ENCODE measurements around the gene CDC42BPG.

CDC42BPG gene, protein sequence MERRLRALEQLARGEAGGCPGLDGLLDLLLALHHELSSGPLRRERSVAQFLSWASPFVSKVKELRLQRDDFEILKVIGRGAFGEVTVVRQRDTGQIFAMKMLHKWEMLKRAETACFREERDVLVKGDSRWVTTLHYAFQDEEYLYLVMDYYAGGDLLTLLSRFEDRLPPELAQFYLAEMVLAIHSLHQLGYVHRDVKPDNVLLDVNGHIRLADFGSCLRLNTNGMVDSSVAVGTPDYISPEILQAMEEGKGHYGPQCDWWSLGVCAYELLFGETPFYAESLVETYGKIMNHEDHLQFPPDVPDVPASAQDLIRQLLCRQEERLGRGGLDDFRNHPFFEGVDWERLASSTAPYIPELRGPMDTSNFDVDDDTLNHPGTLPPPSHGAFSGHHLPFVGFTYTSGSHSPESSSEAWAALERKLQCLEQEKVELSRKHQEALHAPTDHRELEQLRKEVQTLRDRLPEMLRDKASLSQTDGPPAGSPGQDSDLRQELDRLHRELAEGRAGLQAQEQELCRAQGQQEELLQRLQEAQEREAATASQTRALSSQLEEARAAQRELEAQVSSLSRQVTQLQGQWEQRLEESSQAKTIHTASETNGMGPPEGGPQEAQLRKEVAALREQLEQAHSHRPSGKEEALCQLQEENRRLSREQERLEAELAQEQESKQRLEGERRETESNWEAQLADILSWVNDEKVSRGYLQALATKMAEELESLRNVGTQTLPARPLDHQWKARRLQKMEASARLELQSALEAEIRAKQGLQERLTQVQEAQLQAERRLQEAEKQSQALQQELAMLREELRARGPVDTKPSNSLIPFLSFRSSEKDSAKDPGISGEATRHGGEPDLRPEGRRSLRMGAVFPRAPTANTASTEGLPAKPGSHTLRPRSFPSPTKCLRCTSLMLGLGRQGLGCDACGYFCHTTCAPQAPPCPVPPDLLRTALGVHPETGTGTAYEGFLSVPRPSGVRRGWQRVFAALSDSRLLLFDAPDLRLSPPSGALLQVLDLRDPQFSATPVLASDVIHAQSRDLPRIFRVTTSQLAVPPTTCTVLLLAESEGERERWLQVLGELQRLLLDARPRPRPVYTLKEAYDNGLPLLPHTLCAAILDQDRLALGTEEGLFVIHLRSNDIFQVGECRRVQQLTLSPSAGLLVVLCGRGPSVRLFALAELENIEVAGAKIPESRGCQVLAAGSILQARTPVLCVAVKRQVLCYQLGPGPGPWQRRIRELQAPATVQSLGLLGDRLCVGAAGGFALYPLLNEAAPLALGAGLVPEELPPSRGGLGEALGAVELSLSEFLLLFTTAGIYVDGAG (N-terminal part only)

DNA sequence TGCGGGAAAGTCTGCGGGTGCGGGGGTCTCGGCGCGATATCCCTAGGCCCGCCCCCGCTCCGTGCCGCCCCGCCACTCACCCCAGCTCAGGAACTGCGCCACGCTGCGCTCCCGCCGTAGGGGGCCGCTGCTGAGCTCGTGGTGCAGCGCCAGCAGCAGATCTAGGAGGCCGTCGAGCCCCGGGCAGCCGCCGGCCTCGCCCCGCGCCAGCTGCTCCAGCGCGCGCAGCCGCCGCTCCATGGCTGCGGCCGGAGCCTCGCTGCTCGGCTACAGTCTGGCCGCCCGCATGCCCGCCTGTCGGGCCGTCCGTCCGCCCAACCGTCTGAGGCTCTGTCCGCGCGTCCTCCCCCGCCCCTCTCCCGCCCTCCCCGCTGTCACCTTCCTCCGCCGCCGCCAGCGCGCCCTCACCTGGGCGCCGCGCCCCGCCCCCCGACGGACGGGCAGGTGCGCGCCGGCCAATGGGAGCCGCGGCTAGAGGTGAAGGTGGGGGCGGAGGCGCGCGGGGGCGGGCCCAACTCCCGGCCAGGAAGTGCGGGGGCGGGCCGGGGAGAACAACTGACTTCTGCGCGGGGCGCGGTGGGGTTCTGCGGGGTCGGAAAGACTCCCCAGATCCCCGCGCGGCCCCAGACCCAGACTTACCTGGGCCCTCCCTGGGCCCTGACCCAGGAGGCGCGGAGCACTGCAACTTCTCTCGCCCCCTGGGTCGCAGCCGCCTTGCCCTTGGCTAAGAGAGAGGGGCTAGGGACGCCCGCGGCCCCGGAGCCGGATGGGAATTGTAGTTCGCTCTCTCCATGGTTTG, at the start of gene CDC42BPG:
CDC42BPG (minus strand) TSS at position 324 of the 799 bp plus-strand sequence; CDS start at position 240, 84 bp downstream.
- no peak for FAIRE-seq

DNA sequence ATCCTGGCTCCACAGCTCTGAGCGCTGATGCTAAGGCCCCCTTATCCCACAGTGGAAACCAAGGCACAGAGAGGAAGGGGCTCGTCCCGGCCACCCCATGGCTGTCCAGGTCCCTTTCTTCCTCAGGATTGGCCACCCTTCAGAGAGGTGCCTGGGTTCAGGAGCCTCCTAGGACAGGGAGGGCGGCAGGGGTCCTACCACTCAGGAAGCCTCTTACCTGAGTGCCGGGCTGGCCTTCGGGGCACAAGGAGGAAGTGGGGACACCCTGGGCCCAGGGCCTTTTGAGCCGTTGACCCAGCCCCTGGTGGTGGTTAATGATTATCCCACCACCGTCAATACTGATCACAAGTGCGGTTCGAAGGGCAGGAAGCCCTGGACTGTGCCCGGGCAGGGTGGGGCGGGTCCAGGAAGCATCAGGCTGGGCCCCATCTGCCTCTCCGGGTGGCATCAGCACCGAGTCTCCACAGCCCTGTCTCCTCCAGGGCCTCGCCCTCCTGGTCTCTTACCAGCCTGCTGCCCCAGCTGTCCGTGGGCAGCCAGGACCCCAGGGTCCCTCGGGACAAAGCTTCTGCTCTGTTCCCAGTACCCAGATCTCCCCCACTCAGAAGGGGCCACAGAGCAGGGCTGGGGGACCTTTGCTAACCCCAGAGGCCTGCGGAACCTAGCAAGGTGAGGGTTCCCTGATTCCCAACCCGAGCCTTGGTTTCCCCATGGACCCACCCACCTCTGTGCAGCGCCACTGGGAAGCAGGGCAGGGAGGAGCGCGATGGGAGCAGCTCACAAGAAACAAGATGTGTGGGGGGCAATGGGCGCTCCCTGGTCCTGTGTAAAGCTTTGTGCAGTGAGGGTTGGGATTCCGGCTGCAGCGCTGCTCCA, 49.0 kb upstream of the CDC42BPG start:
- FAIRE-seq, result no peak

DNA sequence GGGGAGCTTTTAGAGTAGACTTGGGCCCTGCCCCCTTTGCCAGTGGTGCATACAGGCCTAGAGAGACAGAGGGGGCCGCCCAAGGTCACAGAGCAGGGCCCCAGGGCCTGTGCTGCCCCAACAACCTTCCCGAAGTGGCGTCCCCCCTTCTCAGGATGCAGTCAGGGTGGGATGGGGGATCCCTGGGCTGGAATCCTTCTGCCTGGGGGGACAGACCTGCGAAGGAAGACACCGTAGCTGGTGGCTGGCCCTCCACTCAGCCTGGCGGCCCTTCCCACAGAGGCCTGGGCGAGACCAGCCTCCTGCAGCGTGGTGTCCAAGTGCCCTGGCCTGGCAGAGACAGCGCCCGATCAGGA, 48.4 kb upstream of the CDC42BPG start:
- FAIRE-seq, result no peak

DNA sequence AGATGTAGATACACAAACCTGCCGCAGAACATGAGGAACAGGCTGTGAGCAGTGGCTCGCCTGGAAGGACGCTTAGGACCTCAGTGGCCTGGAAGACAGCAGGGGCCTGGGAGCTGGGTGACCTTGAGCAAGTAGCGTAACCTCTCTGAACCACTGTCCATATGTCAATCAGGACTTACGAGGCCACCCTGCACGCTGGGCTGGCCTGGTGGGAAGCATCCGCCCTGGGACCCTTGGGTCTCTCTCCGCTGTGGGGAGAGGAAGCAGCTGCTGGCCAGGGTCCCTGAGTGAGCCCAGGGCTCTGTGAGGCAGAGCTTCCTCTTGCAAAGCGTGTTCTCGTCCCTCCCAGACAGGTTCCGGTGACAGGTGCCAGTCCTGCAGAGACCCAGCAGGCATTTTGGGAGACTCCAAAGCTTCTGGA, 48.0 kb upstream of the CDC42BPG start:
- FAIRE-seq, result no peak

DNA sequence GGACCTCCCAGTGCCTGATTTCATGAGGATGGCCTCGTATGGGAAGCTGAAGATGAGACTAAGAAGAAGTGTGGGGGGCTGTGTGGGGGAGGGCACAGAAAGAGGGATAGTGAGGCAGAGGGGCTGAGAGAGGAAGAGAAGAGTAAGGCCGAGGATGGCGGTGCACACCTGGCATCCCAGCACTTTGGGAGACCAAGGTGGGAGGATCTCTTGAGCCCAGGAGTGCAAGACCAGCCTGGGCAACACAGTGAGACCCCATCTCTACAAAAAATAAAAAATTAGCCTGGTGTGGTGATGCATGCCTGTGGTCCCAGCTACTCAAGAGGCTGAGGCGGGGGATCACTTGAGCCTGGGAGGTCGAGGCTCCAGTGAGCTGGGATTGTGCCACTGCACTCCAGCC, 47.4 kb upstream of the CDC42BPG start:
- FAIRE-seq, result no peak

DNA sequence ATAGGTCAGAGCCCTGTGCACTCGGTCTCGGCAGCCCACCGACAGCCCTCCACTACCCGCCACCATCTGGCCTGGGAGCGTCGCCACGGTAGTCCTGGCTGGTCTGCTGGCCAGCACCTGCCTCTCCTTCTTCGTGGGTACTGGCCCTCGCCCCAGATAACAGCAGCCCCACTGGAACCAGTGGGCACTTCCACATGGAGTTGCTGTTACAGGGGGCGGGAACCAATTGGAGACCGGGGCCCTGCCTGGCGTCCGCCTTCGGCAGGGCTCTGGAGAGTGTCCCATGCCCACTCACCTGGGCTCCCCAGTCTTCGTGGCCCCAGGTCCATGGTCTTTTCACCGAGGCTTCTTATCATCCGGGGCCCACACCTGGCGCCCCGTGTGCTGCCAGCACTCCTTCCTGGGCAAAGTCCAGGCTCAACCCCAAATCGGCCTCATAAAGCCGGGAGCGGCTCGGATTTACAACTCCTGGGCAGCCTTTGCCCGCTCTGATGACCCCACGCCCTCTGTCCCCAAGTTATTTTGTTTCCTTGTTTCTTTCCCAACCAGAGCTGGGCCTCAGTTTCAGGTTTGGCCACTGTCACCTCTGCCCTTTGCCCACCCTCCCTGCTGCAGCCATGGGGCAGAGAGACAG, 46.9 kb upstream of the CDC42BPG start:
- no peak for FAIRE-seq

DNA sequence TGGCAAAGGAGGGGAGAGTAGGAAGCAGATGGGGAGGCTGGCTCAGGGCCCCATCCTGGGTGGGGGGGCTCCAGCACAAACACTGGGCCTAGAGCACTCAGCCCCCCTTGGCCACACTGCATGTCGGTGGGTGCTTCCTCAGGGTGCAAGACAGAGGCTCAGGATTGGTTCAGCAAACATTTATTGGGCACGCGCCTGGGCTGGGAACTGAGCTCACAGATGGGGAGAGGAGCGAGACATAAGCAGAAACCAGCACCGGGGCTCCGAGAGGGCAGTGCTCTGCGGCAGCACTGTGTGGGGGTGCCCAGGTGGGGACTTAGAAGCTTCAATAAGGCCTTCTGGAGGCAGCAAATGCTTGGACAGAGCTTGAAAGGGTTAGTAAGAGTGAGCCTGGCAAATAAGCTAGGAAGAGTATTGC, 46.1 kb upstream of the CDC42BPG start:
- no peak for FAIRE-seq

DNA sequence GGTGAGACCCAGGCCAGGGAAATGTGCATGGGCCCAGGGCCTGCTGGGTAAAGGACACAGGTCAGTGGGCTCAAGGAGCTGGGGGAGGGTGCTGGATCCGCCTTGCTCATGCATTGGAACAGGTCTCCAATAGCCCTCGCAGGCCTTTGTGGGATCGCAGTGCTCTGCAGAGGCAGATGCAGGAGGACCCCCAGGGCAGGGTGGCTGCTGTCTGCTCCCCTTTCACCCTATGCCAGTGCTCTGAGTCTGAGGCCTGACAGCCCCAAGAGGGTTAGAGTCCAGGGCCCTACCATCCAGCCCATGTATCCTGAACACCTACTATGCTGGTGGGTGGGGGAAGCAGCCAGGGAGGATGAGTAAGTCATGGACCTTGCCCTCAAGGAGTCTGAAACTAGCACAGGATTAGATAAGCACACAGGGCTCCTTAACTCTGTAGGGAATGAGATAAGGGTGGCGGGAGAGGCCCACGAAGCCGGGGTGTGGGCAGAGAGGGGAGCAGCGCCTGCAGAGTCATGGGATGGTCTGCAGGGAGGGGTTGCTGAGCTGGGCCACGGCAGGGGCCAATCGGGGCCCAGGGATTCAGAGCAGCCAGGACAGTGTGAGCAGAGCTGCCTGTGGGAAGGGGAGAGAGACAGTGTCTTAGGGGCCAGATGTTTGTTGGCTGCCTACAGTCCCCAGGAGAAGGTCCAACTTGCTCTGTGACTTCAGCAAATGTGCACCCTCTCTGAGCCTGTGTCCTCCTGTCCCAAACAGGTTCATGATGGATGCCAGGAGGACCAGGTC, 44.5 kb upstream of the CDC42BPG start:
- FAIRE-seq, result no peak

DNA sequence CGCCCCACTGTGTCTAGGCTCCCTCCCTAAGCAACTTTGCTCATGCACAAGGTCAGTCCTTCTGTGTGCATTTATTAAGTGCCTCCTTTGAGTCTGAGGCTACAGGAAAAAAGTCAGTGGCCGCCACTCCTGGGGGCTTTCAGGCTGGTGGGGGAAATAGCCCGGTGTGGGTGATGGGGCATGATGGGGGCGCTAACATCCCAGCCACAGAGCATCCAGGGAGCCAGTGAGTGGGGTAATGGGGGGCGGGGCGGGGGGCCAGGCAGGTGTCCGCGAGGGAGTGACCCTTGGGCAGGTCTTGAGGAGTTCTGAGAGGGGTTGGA, 43.9 kb upstream of the CDC42BPG start:
- FAIRE-seq, result no peak

DNA sequence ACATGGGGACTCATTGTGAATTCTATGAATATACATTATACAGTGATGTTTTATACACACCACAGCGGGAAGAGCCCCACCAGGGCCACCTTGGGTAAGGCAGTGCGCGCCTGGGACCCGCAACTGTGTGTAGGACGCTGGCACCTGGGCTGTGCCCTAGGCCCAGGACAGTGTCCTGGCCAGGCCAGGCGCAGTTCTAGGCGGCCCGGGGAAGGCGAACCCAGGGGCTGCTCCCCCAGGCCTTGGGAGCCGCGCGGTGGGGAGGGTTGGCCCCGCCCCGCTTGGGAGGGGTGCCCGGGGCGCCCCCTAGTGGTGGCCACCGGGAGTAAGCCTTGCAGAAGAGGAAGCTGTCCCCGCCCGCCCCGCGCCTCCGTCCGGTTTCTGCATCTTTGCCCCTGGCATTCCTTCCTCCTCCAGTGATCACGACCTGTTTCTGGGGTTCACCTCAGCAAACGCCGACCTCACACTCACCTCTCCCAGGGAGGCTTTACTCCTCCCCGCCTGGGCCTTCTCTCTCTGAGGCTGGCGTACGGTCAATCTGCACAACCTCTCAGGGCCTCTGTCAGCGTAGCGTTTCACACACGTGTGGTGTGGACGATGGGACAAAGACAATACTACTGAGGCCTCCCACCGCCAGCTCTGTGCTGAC, 43.4 kb upstream of the CDC42BPG start:
- FAIRE-seq, result no peak

DNA sequence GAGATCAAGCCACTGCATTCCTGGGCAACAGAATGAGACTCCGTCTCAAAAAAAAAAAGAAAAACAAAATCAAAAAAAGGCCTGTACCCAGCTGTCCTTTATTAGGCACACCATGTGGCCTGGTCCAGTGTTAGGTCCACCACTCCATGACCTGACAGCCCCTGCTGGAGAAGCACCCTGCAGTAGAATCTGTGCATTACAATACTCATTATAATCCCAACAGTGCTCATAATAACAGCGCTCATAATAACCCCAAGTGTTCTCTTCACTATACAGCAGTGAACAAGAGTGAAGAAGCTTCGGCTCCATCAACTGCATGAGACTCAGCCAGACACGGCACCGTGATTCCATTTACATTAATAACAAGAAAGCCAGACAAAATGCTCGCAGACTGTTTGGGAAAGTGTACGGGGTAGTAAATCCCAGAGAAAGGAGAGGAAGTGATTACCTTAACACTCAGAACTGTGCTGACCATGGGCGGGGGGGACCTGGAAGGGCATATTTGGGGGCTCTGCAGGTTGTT, 42.8 kb upstream of the CDC42BPG start:
- no peak for FAIRE-seq

DNA sequence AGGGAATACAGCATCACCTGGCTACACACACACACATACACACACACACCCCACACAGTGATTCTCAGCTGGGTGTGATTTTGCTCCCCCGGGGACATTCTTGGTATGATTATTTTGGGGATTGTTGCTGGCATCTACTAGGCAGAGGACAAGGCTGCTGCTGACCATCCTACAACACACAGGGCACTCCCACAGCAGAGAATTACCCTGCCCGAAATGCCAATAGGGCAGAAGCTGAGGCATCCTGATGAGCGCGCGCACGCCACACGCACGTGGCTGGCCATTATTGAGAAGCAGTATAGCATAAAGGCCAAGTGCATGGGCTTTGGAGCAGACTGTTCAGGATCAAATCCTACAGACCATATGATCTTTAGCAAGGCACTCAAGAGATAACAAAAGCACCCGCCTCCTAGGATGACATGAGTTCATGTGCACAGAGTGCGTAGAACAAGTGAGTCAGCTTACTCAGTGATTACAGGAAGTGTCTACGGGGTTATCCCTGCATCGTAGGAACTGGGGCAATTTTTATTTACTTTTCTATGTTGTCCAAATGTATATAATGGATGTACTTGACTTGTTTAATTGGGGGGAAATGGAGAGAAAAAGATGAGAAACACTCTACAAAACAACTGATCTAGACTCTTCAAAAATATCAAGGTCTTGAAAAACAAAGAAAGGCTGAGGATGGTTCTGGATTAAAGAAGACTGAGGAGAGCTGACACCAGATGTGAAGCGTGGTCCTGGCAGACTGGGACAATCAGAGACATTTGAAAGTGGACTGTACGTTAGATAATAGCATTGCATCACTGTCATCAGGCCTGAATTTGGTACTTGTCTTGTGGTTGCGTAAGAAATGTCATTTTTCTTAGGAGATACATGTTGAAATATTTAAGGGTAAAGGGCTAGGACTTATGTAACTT, 41.2 kb upstream of the CDC42BPG start:
- no peak for FAIRE-seq

DNA sequence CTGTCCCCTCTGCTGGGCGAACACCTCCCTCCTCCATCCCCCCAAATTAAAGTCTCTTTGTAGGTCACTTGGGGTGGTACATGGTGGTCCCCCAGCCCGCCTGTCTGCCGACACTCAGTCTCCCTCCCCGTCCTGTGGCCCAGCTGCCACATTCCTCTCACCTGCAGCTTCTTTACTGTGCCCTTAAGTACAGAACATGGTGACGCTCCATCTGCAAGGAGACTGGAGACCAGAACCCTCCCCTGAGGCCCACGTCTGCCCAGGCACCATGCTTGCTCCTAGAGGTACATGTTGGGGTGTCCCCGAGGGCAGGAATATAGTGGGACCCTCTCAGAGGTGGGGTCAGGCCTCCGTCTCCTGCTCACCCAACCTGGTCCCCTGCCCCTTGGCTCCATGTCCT, 39.6 kb upstream of the CDC42BPG start:
- FAIRE-seq, result no peak

DNA sequence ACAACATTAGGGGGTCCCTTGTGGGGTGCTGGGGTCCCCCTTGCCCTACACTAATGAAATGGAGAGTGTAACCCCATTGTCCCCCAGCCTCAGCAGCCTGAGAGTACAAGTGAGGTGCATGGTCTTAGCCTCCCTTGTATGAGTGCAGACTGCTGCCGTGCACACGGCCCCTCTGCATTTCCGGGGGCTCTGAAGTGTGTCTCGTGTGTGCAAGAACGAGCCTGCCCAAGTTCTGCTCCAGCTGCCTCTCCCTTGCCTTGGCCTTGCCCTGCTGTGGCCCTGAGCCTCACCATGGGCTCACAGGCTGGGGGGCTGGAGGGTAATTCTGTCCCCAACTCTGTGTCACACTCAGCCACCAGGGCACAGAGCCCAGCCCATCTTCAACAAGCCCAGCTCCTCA, 39.1 kb upstream of the CDC42BPG start:
- FAIRE-seq, result no peak

DNA sequence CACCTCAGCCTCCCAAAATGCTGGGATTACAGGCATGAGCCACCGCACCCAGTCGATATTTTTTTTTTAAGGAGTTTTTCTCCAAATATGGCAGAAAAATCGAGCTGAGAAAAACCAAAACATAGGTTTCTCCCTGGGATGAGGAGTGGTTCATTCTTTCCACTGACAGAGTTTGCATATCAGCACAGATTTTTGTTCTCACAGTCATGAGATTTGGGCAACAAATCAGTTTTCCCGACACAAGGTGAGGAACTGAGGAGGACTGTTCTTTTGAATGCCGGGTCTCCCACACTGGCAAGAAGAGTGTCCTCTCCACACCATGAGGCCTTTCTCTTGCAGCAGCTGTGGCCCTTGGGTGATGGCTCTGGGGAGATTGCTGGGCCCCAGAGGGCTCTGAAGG, 37.8 kb upstream of the CDC42BPG start:
- FAIRE-seq, result no peak

DNA sequence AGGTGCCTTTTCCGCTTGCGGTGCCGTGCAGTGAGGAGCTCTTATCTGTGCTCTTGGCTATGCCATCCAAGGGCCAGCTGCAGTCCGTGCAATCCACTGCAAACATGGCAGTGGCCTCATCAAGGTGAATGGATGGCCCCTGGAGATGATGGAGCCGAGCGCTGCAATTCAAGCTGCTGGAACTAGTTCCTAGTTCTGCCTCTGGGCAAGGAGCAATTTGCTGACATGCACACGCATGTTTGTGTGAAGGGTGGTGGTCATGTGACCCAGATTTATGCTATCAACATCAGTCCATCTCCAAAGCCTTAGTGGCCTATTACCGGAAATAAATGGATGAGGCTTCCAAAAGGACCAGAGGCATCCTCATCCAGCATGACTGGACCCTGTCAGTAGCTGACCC, 37.0 kb upstream of the CDC42BPG start:
- FAIRE-seq, result no peak

DNA sequence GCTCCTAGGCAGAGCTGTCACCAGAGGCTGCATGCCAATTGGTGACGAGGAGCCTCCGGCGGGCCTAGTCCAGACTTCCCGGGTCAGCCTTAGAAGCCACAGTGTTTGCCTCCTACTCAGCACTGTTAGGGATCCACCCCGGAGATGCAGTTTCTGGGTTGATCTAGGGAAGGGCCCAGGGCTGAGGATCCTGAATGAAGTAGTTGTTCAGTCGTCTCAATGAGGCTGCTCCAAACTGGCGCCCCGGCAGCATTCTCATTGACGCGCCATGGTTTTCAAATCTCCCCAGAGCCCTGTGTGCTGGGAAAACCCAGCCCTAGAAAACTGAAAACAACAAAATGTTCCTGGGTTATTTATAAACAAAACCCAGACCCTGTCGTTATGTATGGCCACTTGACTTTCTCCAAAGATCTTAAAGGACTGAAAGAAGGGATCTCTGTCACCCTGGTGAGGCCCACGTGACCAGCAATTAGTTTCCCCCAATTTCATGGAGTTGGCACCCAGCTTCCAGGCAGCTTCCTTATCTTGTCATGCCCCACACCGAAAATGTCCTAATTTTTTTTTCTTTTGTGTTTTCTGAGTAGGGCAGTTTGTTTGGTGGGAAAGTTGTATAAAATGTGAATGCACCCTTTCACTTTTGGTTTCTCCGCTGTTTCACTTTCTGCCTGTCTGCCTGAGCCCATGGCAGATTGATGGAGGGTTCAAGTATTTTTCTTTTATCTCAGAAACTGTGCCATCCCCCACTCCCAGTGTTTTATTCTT, 36.0 kb upstream of the CDC42BPG start:
- FAIRE-seq, result no peak

All from endometrium (tissue), 2 donors.